Measurements from ENCODE around the gene MYO19. TPM values are rescaled to one million over a fixed set of nuclear protein-coding genes. Genes with fewer than 3 reads are reported as not detected.

Gene MYO19
- total RNA-seq, 1 experiment from 2014 or later, result 167 TPM

DNA sequence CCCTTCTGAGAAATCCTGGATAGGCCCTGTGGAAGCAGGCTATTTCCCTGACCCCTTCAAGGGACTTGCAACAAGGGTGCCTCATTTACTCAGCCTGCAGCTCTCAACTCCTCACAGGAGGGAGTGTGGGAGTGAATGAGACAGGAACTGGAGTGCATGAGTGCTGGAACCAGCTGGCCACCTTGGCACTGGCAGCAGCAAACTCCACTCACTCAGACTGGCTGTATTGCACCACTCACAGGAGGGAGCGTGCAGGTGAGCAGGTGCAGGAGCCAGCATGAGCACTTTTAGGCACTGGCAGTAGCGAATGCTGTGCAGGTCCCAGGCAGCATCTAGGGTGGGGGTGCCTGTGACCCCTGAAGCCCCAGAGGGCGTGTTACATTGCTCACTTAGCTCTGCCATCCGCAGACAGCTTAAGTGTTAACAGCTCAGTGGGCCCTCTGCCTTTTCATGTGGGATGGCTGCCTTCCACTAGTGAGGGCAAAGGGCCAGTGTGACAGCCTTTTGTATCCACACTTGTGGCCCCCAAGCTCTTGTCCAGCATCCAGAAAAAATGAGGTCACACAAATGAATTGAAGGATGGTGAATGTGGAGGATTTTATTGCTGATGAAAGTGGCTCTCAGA, 59.2 kb downstream of the MYO19 start:
- DNase-seq (ENCODE audit: low read depth, low spot score) (no peak), ATAC-seq (no peak)
- no peak overlapping the region for H3K4me3 ChIP-seq (replicated peaks in 1 of 2; ENCODE audit: low read depth in 1 of 2, low read length in 2 of 2)
- TF ChIP-seq ZFX (IDR thresholded peaks at IDR 0.05) (no peak), JUND (IDR thresholded peaks at IDR 0.05) (no peak), POLR2AphosphoS5 (IDR thresholded peaks at IDR 0.05; ENCODE audit: low read depth, low read length) (no peak)
- TF ChIP-seq, protein P1, sequence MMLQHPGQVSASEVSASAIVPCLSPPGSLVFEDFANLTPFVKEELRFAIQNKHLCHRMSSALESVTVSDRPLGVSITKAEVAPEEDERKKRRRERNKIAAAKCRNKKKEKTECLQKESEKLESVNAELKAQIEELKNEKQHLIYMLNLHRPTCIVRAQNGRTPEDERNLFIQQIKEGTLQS (IDR thresholded peaks at IDR 0.05), result no peak
- no peaks in the 10 kb centered on the region for H3K79me2 ChIP-seq (ENCODE audit: insufficient read depth, low read length)
- no peak overlapping the region for H3K27ac ChIP-seq (ENCODE audit: low read depth, low read length)
- no TSS peak for BruUV-seq (replicated peaks)
- H3K27me3 ChIP-seq (ENCODE audit: insufficient read depth, low read length), result peaks cover 32% of the 10 kb centered on the region
- H3K4me2 ChIP-seq (ENCODE audit: low read length), result no peak overlapping the region
- no peaks in the 10 kb centered on the region for H3K4me1 ChIP-seq (ENCODE audit: control insufficient read depth in 1 of 2, insufficient read depth in 2 of 2, low read length in 2 of 2)
- no peaks in the 10 kb centered on the region for H3K9me3 ChIP-seq (ENCODE audit: control insufficient read depth in 1 of 2, insufficient read depth in 1 of 2, low read depth in 1 of 2, low read length in 2 of 2)
- no peak overlapping the region for H2AFZ ChIP-seq (ENCODE audit: low read depth, low read length, poor library complexity, severe bottlenecking)
- ChIA-PET CTCF (no interaction called here), POLR2A (no interaction called here), RAD21 (ENCODE audit: low non-redundant PET in 1 of 2, low total read pairs in 2 of 2, uncharacterized antibody in 2 of 2, unreplicated experiment in 2 of 2) (no interaction called here)
- H3K9ac ChIP-seq (ENCODE audit: low read length), result no peak overlapping the region
- intact Hi-C loops (cut with micrococcal nuclease), result no loop called here
- H3K36me3 ChIP-seq (ENCODE audit: control insufficient read depth in 1 of 2, insufficient read depth in 2 of 2, low read length in 2 of 2), result no peaks in the 10 kb centered on the region; a peak in 1 of 4 replicates
- H3K9me2 ChIP-seq (ENCODE audit: insufficient read depth), result no peaks in the 10 kb centered on the region
- no peaks in the 10 kb centered on the region for H4K20me1 ChIP-seq (ENCODE audit: insufficient read depth)

DNA sequence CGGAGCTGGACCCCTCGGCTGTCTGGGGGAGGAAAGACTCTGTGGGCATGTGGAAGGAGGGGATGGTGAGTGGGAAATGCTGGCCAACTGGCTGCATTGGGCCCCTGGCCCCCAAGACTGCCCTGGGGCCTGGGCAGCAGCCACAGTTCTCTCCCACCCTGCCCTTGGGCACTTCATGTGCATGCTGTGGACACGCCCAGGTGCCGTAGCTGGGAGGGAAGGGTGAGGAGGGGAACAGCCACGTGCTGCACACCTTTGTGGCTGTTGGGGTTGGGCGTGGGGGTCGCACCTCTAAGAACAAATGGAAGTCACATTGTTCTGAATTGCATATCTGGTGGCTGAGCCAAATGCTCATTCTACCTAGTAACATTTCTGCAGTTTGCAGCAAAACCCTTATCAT, 60.1 kb downstream of the MYO19 start:
- H4K20me1 ChIP-seq (ENCODE audit: insufficient read depth), result no peaks in the 10 kb centered on the region
- no peaks in the 10 kb centered on the region for H3K9me2 ChIP-seq (ENCODE audit: insufficient read depth)
- RAD21 ChIA-PET (ENCODE audit: low non-redundant PET in 1 of 2, low total read pairs in 2 of 2, uncharacterized antibody in 2 of 2, unreplicated experiment in 2 of 2), result no interaction called here
- H3K27me3 ChIP-seq (ENCODE audit: insufficient read depth, low read length), result peaks cover 41% of the 10 kb centered on the region
- TF ChIP-seq, protein P2, sequence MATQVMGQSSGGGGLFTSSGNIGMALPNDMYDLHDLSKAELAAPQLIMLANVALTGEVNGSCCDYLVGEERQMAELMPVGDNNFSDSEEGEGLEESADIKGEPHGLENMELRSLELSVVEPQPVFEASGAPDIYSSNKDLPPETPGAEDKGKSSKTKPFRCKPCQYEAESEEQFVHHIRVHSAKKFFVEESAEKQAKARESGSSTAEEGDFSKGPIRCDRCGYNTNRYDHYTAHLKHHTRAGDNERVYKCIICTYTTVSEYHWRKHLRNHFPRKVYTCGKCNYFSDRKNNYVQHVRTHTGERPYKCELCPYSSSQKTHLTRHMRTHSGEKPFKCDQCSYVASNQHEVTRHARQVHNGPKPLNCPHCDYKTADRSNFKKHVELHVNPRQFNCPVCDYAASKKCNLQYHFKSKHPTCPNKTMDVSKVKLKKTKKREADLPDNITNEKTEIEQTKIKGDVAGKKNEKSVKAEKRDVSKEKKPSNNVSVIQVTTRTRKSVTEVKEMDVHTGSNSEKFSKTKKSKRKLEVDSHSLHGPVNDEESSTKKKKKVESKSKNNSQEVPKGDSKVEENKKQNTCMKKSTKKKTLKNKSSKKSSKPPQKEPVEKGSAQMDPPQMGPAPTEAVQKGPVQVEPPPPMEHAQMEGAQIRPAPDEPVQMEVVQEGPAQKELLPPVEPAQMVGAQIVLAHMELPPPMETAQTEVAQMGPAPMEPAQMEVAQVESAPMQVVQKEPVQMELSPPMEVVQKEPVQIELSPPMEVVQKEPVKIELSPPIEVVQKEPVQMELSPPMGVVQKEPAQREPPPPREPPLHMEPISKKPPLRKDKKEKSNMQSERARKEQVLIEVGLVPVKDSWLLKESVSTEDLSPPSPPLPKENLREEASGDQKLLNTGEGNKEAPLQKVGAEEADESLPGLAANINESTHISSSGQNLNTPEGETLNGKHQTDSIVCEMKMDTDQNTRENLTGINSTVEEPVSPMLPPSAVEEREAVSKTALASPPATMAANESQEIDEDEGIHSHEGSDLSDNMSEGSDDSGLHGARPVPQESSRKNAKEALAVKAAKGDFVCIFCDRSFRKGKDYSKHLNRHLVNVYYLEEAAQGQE (IDR thresholded peaks at IDR 0.05; ENCODE audit: low read depth), result no peak
- TF ChIP-seq CBX3 (IDR thresholded peaks at IDR 0.05; ENCODE audit: low read depth), result no peak
- TF ChIP-seq CEBPB (IDR thresholded peaks at IDR 0.05; ENCODE audit: low read depth), result no peak
- TF ChIP-seq POLR2AphosphoS5 (IDR thresholded peaks at IDR 0.05; ENCODE audit: low read depth, low read length), result no peak
- no peak for TF ChIP-seq ELF1 (IDR thresholded peaks at IDR 0.05; ENCODE audit: borderline replicate concordance, low read depth)
- TF ChIP-seq ZFX (IDR thresholded peaks at IDR 0.05), result no peak
- no peak for TF ChIP-seq TCF7L2 (IDR thresholded peaks at IDR 0.05; ENCODE audit: borderline replicate concordance, extremely low read depth, insufficient read depth, insufficient read length)
- H3K4me3 ChIP-seq (replicated peaks in 1 of 2; ENCODE audit: low read depth in 1 of 2, low read length in 2 of 2), result no peak overlapping the region
- DNase-seq (ENCODE audit: low read depth, low spot score), result no peak
- ATAC-seq, result no peak
- no peaks in the 10 kb centered on the region for H3K79me2 ChIP-seq (ENCODE audit: insufficient read depth, low read length)
- CTCF ChIA-PET, result no interaction called here
- no TSS peak for BruUV-seq (replicated peaks)
- no peaks in the 10 kb centered on the region; a peak in 1 of 4 replicates for H3K36me3 ChIP-seq (ENCODE audit: control insufficient read depth in 1 of 2, insufficient read depth in 2 of 2, low read length in 2 of 2)
- intact Hi-C loops (cut with micrococcal nuclease), result no loop called here
- H3K4me1 ChIP-seq (ENCODE audit: control insufficient read depth in 1 of 2, insufficient read depth in 2 of 2, low read length in 2 of 2), result no peaks in the 10 kb centered on the region
- H3K9me3 ChIP-seq (ENCODE audit: control insufficient read depth in 1 of 2, insufficient read depth in 1 of 2, low read depth in 1 of 2, low read length in 2 of 2), result no peaks in the 10 kb centered on the region
- no peak overlapping the region for H3K27ac ChIP-seq (ENCODE audit: low read depth, low read length)
- no peak overlapping the region for H3K9ac ChIP-seq (ENCODE audit: low read length)
- no peak overlapping the region for H3K4me2 ChIP-seq (ENCODE audit: low read length)
- POLR2A ChIA-PET, result no interaction called here
- H2AFZ ChIP-seq (ENCODE audit: low read depth, low read length, poor library complexity, severe bottlenecking), result no peak overlapping the region

Data from HCT116 (cell line).